ENCODE results near the gene WNT11. TPM values are rescaled to one million over a fixed set of nuclear protein-coding genes. Genes with fewer than 3 reads are reported as not detected.

WNT11 gene
- total RNA-seq, 2 donors from 2014 or later: 3.6 to 3.8 TPM

DNA sequence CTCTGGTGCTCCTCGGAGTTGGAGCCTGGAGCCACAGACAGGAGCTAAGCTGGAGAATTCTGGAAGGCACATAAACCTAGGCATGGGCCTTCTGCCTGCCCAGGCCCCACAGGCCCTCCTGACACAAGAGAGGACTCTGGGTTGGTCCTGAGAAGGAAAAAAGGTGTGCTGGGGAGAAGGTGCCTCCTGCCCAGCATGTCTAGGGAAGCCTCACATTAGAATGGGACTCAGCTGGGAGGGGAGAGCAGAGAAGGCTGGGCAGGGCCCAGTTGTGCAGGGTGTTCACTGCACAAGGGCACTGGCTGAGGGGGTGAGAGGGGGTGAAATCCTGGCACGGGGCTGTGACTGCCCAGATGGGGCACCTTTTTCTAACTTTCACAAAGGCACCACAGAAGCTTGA is 39.4 kb upstream of the WNT11 start:
- TF ChIP-seq, protein P1, sequence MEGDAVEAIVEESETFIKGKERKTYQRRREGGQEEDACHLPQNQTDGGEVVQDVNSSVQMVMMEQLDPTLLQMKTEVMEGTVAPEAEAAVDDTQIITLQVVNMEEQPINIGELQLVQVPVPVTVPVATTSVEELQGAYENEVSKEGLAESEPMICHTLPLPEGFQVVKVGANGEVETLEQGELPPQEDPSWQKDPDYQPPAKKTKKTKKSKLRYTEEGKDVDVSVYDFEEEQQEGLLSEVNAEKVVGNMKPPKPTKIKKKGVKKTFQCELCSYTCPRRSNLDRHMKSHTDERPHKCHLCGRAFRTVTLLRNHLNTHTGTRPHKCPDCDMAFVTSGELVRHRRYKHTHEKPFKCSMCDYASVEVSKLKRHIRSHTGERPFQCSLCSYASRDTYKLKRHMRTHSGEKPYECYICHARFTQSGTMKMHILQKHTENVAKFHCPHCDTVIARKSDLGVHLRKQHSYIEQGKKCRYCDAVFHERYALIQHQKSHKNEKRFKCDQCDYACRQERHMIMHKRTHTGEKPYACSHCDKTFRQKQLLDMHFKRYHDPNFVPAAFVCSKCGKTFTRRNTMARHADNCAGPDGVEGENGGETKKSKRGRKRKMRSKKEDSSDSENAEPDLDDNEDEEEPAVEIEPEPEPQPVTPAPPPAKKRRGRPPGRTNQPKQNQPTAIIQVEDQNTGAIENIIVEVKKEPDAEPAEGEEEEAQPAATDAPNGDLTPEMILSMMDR (IDR thresholded peaks at IDR 0.05): no peak

DNA sequence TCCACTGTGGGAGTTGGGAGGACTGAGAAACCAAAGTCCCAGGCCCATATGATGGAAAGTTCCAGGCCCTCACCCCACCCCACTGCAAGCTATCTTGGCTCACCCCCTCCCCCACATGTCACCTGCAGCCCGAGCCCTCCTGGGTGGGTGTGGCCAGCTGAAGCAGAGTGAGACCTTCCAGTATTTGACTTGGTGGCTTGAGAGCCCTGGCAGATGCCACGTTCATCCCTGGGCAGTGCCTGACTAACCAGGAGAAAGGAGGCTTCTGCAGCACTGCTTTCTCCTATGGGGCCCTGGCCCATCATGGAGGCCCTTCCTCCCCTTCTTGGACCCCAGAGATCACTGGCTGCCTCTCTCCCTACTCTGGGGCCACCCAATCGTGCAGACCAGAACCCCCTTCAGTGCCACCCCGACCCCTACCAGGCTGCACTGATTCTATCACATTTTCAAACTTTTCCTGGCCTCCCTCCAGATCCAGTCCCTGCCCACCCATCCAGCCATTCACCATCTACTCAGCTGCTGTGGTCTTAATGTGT is 38.1 kb upstream of the WNT11 start:
- H3K27ac ChIP-seq: no peak overlapping the region
- H3K4me3 ChIP-seq: no peak overlapping the region
- no peak for DNase-seq
- H3K9me3 ChIP-seq: no peaks in the 10 kb centered on the region
- H3K9ac ChIP-seq (ENCODE audit: low read depth in 2 of 2, low read length in 2 of 2): no peak overlapping the region
- TF ChIP-seq, protein P1 (IDR thresholded peaks at IDR 0.05): no peak
- H3K36me3 ChIP-seq: no peaks in the 10 kb centered on the region
- intact Hi-C loops (cut with DNase I): no loop called here
- H3K4me1 ChIP-seq: no peaks in the 10 kb centered on the region
- H3K27me3 ChIP-seq: no peaks in the 10 kb centered on the region

More for the DNA sequence above, 39.4 kb upstream of the WNT11 start:
- intact Hi-C loops (cut with DNase I): no loop called here
- H3K9me3 ChIP-seq: no peaks in the 10 kb centered on the region
- H3K36me3 ChIP-seq: no peaks in the 10 kb centered on the region
- no peaks in the 10 kb centered on the region for H3K4me1 ChIP-seq
- no peak overlapping the region for H3K4me3 ChIP-seq
- no peak for DNase-seq
- H3K27ac ChIP-seq: no peak overlapping the region
- no peak overlapping the region for H3K9ac ChIP-seq (ENCODE audit: low read depth in 2 of 2, low read length in 2 of 2)
- no peaks in the 10 kb centered on the region for H3K27me3 ChIP-seq

DNA sequence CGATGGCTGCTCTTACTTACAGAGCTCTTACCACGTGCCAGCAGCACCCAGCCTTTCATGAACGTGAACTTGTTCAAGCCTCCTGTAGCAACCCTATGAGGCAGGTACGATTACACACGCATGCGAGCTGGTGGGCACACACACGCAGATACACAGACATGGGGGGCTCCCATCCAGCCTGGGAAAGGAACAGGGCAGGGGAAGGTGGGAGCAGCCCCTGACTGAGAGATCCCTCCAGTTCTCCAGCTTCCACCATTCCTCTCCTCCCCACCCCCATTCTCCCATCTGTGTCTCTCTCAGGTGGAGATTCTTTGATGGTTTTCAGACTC is 37.6 kb upstream of the WNT11 start:
- Histone ChIP-seq H3K9me3 (no peaks in the 10 kb centered on the region), H3K27ac (no peak overlapping the region), H3K4me3 (no peak overlapping the region), H3K27me3 (no peaks in the 10 kb centered on the region), H3K9ac (ENCODE audit: low read depth in 2 of 2, low read length in 2 of 2) (no peak overlapping the region), H3K4me1 (no peaks in the 10 kb centered on the region), H3K36me3 (no peaks in the 10 kb centered on the region)
- TF ChIP-seq, protein P1 (IDR thresholded peaks at IDR 0.05): no peak
- intact Hi-C loops (cut with DNase I): no loop called here
- no peak for DNase-seq

DNA sequence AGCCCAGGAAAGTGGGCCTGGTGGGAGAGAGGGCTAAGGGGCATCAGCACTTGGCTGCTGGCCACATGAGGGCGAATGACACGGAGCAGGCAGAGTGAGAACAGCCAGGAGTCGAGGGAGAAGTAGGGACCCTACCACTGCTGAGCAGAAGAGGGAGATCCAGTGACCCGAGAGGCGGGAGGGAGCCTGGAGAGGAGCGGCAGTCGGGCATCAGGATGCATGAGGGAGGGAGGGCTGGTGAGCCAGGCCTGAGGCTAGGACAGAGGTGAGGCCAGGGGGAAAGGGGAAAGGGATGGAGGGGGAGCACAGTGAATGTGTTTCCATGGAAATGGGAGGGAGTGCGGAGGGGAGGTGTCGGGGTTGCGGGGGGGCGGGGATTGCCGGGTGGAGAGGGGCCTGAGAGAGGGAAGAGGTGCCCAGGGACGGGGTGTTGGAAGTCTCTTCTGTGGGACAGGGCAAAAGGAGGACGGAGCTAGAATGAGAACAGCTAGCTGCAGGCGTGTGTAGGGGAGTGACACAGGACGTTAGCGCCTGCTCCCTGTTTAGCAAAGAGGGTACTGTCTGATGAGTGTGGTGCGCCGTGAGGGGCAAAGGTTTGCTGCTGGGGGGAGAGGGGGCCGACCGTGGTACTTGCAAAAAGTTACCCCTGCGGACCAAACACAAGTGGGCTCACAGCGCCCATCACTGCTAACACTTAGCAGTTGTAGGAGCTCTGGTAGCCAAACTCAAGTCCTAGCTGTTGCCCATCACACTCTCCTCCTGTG is 37.1 kb upstream of the WNT11 start:
- intact Hi-C loops (cut with DNase I): no loop called here
- no peaks in the 10 kb centered on the region for H3K4me1 ChIP-seq

DNA sequence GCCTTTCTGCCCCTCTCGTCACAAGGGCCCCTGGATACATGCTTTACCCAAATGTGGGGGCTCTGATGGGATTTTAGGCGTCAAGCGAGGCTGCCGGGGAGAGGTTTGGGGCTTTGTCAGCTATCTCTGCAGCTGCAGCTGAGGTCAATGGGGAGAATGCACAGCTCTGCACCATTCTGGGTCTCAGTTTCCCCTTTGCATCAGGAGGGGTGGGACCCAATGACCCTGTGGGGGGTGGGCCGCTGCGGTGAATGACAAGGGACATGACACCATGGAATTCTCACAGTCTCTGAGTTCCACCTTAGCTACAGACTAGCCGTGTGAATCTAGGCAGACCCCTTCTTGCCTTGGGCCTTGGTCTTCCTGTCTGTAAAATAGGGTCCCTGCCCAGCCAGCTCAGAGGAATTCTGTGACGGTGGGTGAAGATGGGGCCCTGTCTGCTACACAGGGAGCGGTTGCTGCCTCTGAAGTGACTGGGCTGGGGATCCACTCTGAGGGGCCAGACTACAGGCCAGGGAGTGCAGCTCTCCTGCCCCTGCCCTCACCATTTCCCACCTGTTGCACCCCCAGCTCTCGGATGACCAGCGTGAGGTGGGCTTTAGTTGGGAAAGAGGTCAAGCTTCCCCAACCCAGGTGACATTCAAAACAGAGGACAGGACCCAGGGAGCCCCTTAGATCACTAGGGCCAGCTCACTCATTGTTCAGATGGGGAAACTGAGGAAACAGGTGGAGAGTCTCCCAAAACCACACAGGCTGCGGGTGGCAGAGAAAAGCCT is 35.9 kb upstream of the WNT11 start:
- Histone ChIP-seq H3K27ac (no peak overlapping the region), H3K36me3 (no peaks in the 10 kb centered on the region), H3K4me3 (no peak overlapping the region), H3K27me3 (no peaks in the 10 kb centered on the region), H3K9ac (ENCODE audit: low read depth in 2 of 2, low read length in 2 of 2) (no peak overlapping the region), H3K4me1 (no peaks in the 10 kb centered on the region), H3K9me3 (no peaks in the 10 kb centered on the region)
- intact Hi-C loops (cut with DNase I): no loop called here
- TF ChIP-seq, protein P1 (IDR thresholded peaks at IDR 0.05): no peak
- DNase-seq: no peak

More for the DNA sequence above, 37.1 kb upstream of the WNT11 start:
- no peaks in the 10 kb centered on the region for H3K27me3 ChIP-seq
- no peak overlapping the region for H3K27ac ChIP-seq
- H3K4me3 ChIP-seq: no peak overlapping the region
- H3K36me3 ChIP-seq: no peaks in the 10 kb centered on the region
- H3K9ac ChIP-seq (ENCODE audit: low read depth in 2 of 2, low read length in 2 of 2): no peak overlapping the region
- H3K9me3 ChIP-seq: no peaks in the 10 kb centered on the region
- no peak for DNase-seq
- TF ChIP-seq, protein P1 (IDR thresholded peaks at IDR 0.05): no peak
